GOT3 (cell line): ENCODE results near the gene LRCH1.

Experiments used
- DNase-seq: peaks from one replicate; lab custom pipeline; 2025; ENCODE audit warnings: mixed read lengths; lab: John Stamatoyannopoulos, UW

The LRCH1 gene

GRCh38 chr13:46592385-46592784, 39.4 kb downstream of the LRCH1 start:
- DNase-seq, result no peak

GRCh38 chr13:46593398-46593797, 40.4 kb downstream of the LRCH1 start:
- DNase-seq, result no peak

- DNase-seq, result no peak
Observed at GRCh38 chr13:46594374-46595078, 41.6 kb downstream of the LRCH1 start.

GRCh38 chr13:46595136-46595884, 42.3 kb downstream of the LRCH1 start:
- no peak for DNase-seq

GRCh38 chr13:46595885-46596275, 42.9 kb downstream of the LRCH1 start:
- DNase-seq, result no peak

- no peak for DNase-seq
Observed at GRCh38 chr13:46596466-46596865, 43.5 kb downstream of the LRCH1 start.

GRCh38 chr13:46598140-46598819, 45.3 kb downstream of the LRCH1 start:
- DNase-seq, result no peak

GRCh38 chr13:46598820-46599180, 45.8 kb downstream of the LRCH1 start:
- DNase-seq, result no peak

- no peak for DNase-seq
Observed at GRCh38 chr13:46600943-46601311, 48.0 kb downstream of the LRCH1 start.

GRCh38 chr13:46602531-46602930, 49.6 kb downstream of the LRCH1 start:
- DNase-seq, result no peak

- DNase-seq, result no peak
Observed at GRCh38 chr13:46603165-46603603, 50.2 kb downstream of the LRCH1 start.

GRCh38 chr13:46604226-46604990, 51.4 kb downstream of the LRCH1 start:
- DNase-seq, result no peak

GRCh38 chr13:46605076-46605824, 52.3 kb downstream of the LRCH1 start:
- no peak for DNase-seq

- no peak for DNase-seq
Observed at GRCh38 chr13:46605825-46606554, 53.0 kb downstream of the LRCH1 start.

- DNase-seq, result no peak
Observed at GRCh38 chr13:46606970-46607369, 54.0 kb downstream of the LRCH1 start.

GRCh38 chr13:46607768-46608564, 55.0 kb downstream of the LRCH1 start:
- no peak for DNase-seq

GRCh38 chr13:46609052-46609451, 56.1 kb downstream of the LRCH1 start:
- no peak for DNase-seq

GRCh38 chr13:46609726-46610125, 56.8 kb downstream of the LRCH1 start:
- DNase-seq, result no peak

GRCh38 chr13:46612267-46612666, 59.3 kb downstream of the LRCH1 start:
- DNase-seq, result no peak
